SK-N-SH treated with all-trans-retinoic acid at 6 μM for 48 hours (cell line): ENCODE results near the gene TCP11L2.
A peak's percentile ranks its signal among the peaks of the same experiment; 100 is the strongest.

Experiments used
- ATAC-seq: fragments of 200-7000 bp; cut with Tn5 transposase; 3 replicates; pipeline ENCODE4 v1.9.1; 2020; ENCODE audit warnings: mild to moderate bottlenecking, moderate library complexity
- BACH2 ChIP-seq: fragments of 250-450 bp; sonication (Bioruptor Pico); IDR thresholded peaks from 2 replicates; pipeline ENCODE4 v1.9.0; 2021; ENCODE audit warnings: mild to moderate bottlenecking, borderline replicate concordance
- CREB5 ChIP-seq: fragments of 250-450 bp; sonication (Bioruptor Pico); IDR thresholded peaks from 2 replicates; pipeline ENCODE4 v1.5.1; 2020; ENCODE audit warnings: low read depth, mild to moderate bottlenecking, moderate library complexity
- CSDC2 ChIP-seq: fragments of 250-450 bp; sonication (Bioruptor Pico); IDR thresholded peaks from 2 replicates; pipeline ENCODE4 v1.5.0; 2020; ENCODE audit warnings: mild to moderate bottlenecking, moderate library complexity
- OSR1 ChIP-seq: fragments of 250-450 bp; sonication (Bioruptor Pico); IDR thresholded peaks from 2 replicates; pipeline ENCODE4 v1.8.0; 2022; ENCODE audit warnings: moderate library complexity, mild to moderate bottlenecking, inconsistent platforms
- PATZ1 ChIP-seq: fragments of 250-450 bp; sonication (Bioruptor Pico); IDR thresholded peaks from 2 replicates; pipeline ENCODE4 v1.8.0; 2020; ENCODE audit warnings: mild to moderate bottlenecking, moderate library complexity, borderline replicate concordance
- POU6F1 ChIP-seq: fragments of 250-450 bp; sonication (Bioruptor Pico); IDR thresholded peaks from 2 replicates; pipeline ENCODE4 v1.8.0; 2021; ENCODE audit warnings: low read depth, mild to moderate bottlenecking, moderate library complexity, borderline replicate concordance
- PPARA ChIP-seq: fragments of 250-450 bp; sonication (Bioruptor Pico); IDR thresholded peaks from 2 replicates; pipeline ENCODE4 v1.5.0; 2020; ENCODE audit warnings: mild to moderate bottlenecking, borderline replicate concordance
- RARB ChIP-seq: fragments of 250-450 bp; sonication (Bioruptor Pico); IDR thresholded peaks from 2 replicates; pipeline ENCODE4 v1.8.0; 2021; ENCODE audit warnings: mild to moderate bottlenecking, moderate library complexity
- TCF4 ChIP-seq: fragments of 250-450 bp; sonication (Bioruptor Pico); IDR thresholded peaks from 2 replicates; pipeline ENCODE4 v1.8.0; 2021; ENCODE audit warnings: mild to moderate bottlenecking, moderate library complexity, borderline replicate concordance
- TOX ChIP-seq: fragments of 250-450 bp; sonication (Bioruptor Pico); IDR thresholded peaks from 2 replicates; pipeline ENCODE4 v1.8.0; 2021; ENCODE audit warnings: mild to moderate bottlenecking, moderate library complexity, borderline replicate concordance
- TSHZ2 ChIP-seq: fragments of 250-450 bp; sonication (Bioruptor Pico); IDR thresholded peaks from 2 replicates; pipeline ENCODE4 v1.5.0; 2020; ENCODE audit warnings: mild to moderate bottlenecking, moderate library complexity
- ZFP3 ChIP-seq: fragments of 250-450 bp; sonication (Bioruptor Pico); IDR thresholded peaks from 2 replicates; pipeline ENCODE4 v1.5.0; 2020; ENCODE audit warnings: mild to moderate bottlenecking, moderate library complexity
- ZFP30 ChIP-seq: fragments of 450-650 bp; formaldehyde crosslinking; IDR thresholded peaks from 2 replicates; pipeline ENCODE4 v1.5.0; 2022; ENCODE audit warnings: mild to moderate bottlenecking, moderate library complexity
- ZNF565 ChIP-seq: fragments of 450-650 bp; formaldehyde crosslinking; conservative IDR thresholded peaks from 2 replicates; pipeline ENCODE4 v1.5.0; 2020; ENCODE audit warnings: low read depth, mild to moderate bottlenecking, moderate library complexity
- ZNF70 ChIP-seq: fragments of 450-650 bp; formaldehyde crosslinking; IDR thresholded peaks from 2 replicates; pipeline ENCODE4 v1.5.0; 2020; ENCODE audit warnings: mild to moderate bottlenecking, moderate library complexity

The TCP11L2 gene

GRCh38 chr12:106333010-106333409 lies 30.5 kb downstream of the TCP11L2 start (continued):
- TF ChIP-seq PPARA (CRISPR knock-in tag), result no peak
- no peak for TF ChIP-seq BACH2 (CRISPR knock-in tag)
- TF ChIP-seq RARB (CRISPR knock-in tag), result no peak
- no peak for TF ChIP-seq PATZ1

GRCh38 chr12:106333756-106334155 lies 31.2 kb downstream of the TCP11L2 start:
- ATAC-seq, result no peak
- no peak for TF ChIP-seq CREB5 (CRISPR knock-in tag)
- no peak for TF ChIP-seq POU6F1 (CRISPR knock-in tag)
- TF ChIP-seq ZFP30 (CRISPR knock-in tag), result no peak
- TF ChIP-seq TOX (CRISPR knock-in tag), result no peak
- no peak for TF ChIP-seq OSR1 (CRISPR knock-in tag)
- TF ChIP-seq ZNF565, result no peak
- TF ChIP-seq ZFP3 (CRISPR knock-in tag), result no peak
- no peak for TF ChIP-seq PATZ1
- no peak for TF ChIP-seq PPARA (CRISPR knock-in tag)
- TF ChIP-seq ZNF70 (CRISPR knock-in tag), result no peak
- TF ChIP-seq CSDC2 (CRISPR knock-in tag), result no peak
- TF ChIP-seq TSHZ2, result no peak

GRCh38 chr12:106341086-106341877 lies 38.7 kb downstream of the TCP11L2 start:
- peak; percentile 65 for ATAC-seq
- TF ChIP-seq TCF4, result peak; percentile 79; the same call in 1 of the 2 replicates
- TF ChIP-seq CSDC2 (CRISPR knock-in tag), result no peak
- TF ChIP-seq TSHZ2, result peak; percentile 29; the same call in 1 of the 2 replicates
- TF ChIP-seq POU6F1 (CRISPR knock-in tag), result no peak
